ENCODE results near the gene ARHGDIB. TPM values are rescaled to one million over a fixed set of nuclear protein-coding genes. Genes with fewer than 3 reads are reported as not detected.

Gene ARHGDIB
- total and polyA plus RNA-seq, 5 donors from 2014 or later = 1,263 to 4,641 (median 3,646) TPM

- no peak for ATAC-seq (ENCODE audit: low read depth in 2 of 2)
- no peaks in the 10 kb centered on the region for H3K9me3 ChIP-seq (ENCODE audit: control insufficient read depth in 2 of 2, low read length in 2 of 2)
Observed at GRCh38 chr12:14999695-15000365, 38.4 kb upstream of the ARHGDIB start.

GRCh38 chr12:14999021-14999694 lies 37.8 kb upstream of the ARHGDIB start:
- Mint-ChIP-seq H3K36me3 (no peaks in the 10 kb centered on the region), H3K9me3 (no peaks in the 10 kb centered on the region), H3K27ac (no peak overlapping the region), H3K4me3 (no peak overlapping the region), H3K27me3 (peaks cover 72% of the 10 kb centered on the region), H3K4me1 (peaks cover 12 to 19% (median 18%) of the 10 kb centered on the region in 4 donors)
- Histone ChIP-seq H3K36me3 (ENCODE audit: control insufficient read depth, insufficient read depth, low read length) (no peaks in the 10 kb centered on the region), H3K9me3 (ENCODE audit: control insufficient read depth in 2 of 2, low read length in 2 of 2) (no peaks in the 10 kb centered on the region), H3K4me3 (ENCODE audit: low read depth, low read length) (no peak overlapping the region), H3K4me1 (ENCODE audit: control insufficient read depth, insufficient read depth, low read length, poor library complexity, severe bottlenecking) (peaks cover 16% of the 10 kb centered on the region), H3K27ac (ENCODE audit: insufficient read depth, low read length, poor library complexity, severe bottlenecking) (no peak overlapping the region), H3K27me3 (ENCODE audit: control insufficient read depth, insufficient read depth, low read length) (peaks cover 16% of the 10 kb centered on the region)
- DNase-seq (no peak), ATAC-seq (ENCODE audit: low read depth in 2 of 2) (no peak)

More at GRCh38 chr12:14999695-15000365, 38.4 kb upstream of the ARHGDIB start:
- Mint-ChIP-seq H3K36me3 (no peaks in the 10 kb centered on the region), H3K4me1 (peaks cover 8 to 12% (median 11%) of the 10 kb centered on the region in 4 donors), H3K9me3 (no peaks in the 10 kb centered on the region), H3K27ac (no peak overlapping the region), H3K4me3 (no peak overlapping the region), H3K27me3 (peaks cover 79% of the 10 kb centered on the region)
- no peaks in the 10 kb centered on the region for H3K36me3 ChIP-seq (ENCODE audit: control insufficient read depth, insufficient read depth, low read length)
- H3K27ac ChIP-seq (ENCODE audit: insufficient read depth, low read length, poor library complexity, severe bottlenecking) = no peak overlapping the region
- peaks cover 9% of the 10 kb centered on the region for H3K4me1 ChIP-seq (ENCODE audit: control insufficient read depth, insufficient read depth, low read length, poor library complexity, severe bottlenecking)
- H3K4me3 ChIP-seq (ENCODE audit: low read depth, low read length) = no peak overlapping the region
- no peak for DNase-seq
- H3K27me3 ChIP-seq (ENCODE audit: control insufficient read depth, insufficient read depth, low read length) = peaks cover 20% of the 10 kb centered on the region

GRCh38 chr12:14997998-14998397 lies 36.6 kb upstream of the ARHGDIB start:
- H3K9me3 Mint-ChIP-seq = no peaks in the 10 kb centered on the region

GRCh38 chr12:14995583-14996425 lies 34.4 kb upstream of the ARHGDIB start:
- H3K27ac Mint-ChIP-seq = peak overlapping the region; percentile 80 to 86 (median 80)
- ATAC-seq (ENCODE audit: low read depth in 2 of 2) (peak; percentile 64 to 67), DNase-seq (peak in 2 of 3 donors; percentile 71 to 78)
- H3K27ac ChIP-seq (ENCODE audit: insufficient read depth, low read length, poor library complexity, severe bottlenecking) = peak overlapping the region; percentile 11
- H3K27me3 Mint-ChIP-seq = peaks cover 40% of the 10 kb centered on the region
- peaks cover 0 to 2% of the 10 kb centered on the region in 2 experiments for H3K9me3 ChIP-seq (ENCODE audit: control insufficient read depth in 2 of 2, low read length in 2 of 2)
- H3K36me3 ChIP-seq (ENCODE audit: control insufficient read depth, insufficient read depth, low read length) = no peaks in the 10 kb centered on the region
- H3K27me3 ChIP-seq (ENCODE audit: control insufficient read depth, insufficient read depth, low read length) = peaks cover 7% of the 10 kb centered on the region
- H3K36me3 Mint-ChIP-seq = no peaks in the 10 kb centered on the region
- peaks cover 17 to 31% (median 28%) of the 10 kb centered on the region in 4 donors for H3K4me1 Mint-ChIP-seq
- peaks cover 21% of the 10 kb centered on the region for H3K4me1 ChIP-seq (ENCODE audit: control insufficient read depth, insufficient read depth, low read length, poor library complexity, severe bottlenecking)
- H3K9me3 Mint-ChIP-seq = peaks cover 0 to 5% (median 0%) of the 10 kb centered on the region in 7 donors
- H3K4me3 ChIP-seq (ENCODE audit: low read depth, low read length) = peak overlapping the region; percentile 45
- peak overlapping the region; percentile 10 to 53 (median 32) for H3K4me3 Mint-ChIP-seq

More at GRCh38 chr12:14997998-14998397, 36.6 kb upstream of the ARHGDIB start:
- H3K27ac ChIP-seq (ENCODE audit: insufficient read depth, low read length, poor library complexity, severe bottlenecking) = no peak overlapping the region
- peaks cover 21% of the 10 kb centered on the region for H3K4me1 ChIP-seq (ENCODE audit: control insufficient read depth, insufficient read depth, low read length, poor library complexity, severe bottlenecking)
- H3K9me3 ChIP-seq (ENCODE audit: control insufficient read depth in 2 of 2, low read length in 2 of 2) = no peaks in the 10 kb centered on the region
- no peak overlapping the region for H3K4me3 Mint-ChIP-seq
- H3K27me3 ChIP-seq (ENCODE audit: control insufficient read depth, insufficient read depth, low read length) = peaks cover 10% of the 10 kb centered on the region
- H3K4me1 Mint-ChIP-seq = peaks cover 17 to 28% (median 28%) of the 10 kb centered on the region in 4 donors
- H3K36me3 Mint-ChIP-seq = no peaks in the 10 kb centered on the region
- DNase-seq (no peak), ATAC-seq (ENCODE audit: low read depth in 2 of 2) (no peak)
- no peak overlapping the region for H3K4me3 ChIP-seq (ENCODE audit: low read depth, low read length)
- H3K27ac Mint-ChIP-seq = no peak overlapping the region
- no peaks in the 10 kb centered on the region for H3K36me3 ChIP-seq (ENCODE audit: control insufficient read depth, insufficient read depth, low read length)
- peaks cover 62% of the 10 kb centered on the region for H3K27me3 Mint-ChIP-seq

GRCh38 chr12:14994610-14995009 lies 33.2 kb upstream of the ARHGDIB start:
- Histone ChIP-seq H3K27me3 (ENCODE audit: control insufficient read depth, insufficient read depth, low read length) (peaks cover 7% of the 10 kb centered on the region), H3K4me1 (ENCODE audit: control insufficient read depth, insufficient read depth, low read length, poor library complexity, severe bottlenecking) (peaks cover 21% of the 10 kb centered on the region), H3K9me3 (ENCODE audit: control insufficient read depth in 2 of 2, low read length in 2 of 2) (peaks cover 0 to 2% of the 10 kb centered on the region in 2 experiments), H3K4me3 (ENCODE audit: low read depth, low read length) (peak overlapping the region; percentile 52), H3K36me3 (ENCODE audit: control insufficient read depth, insufficient read depth, low read length) (no peaks in the 10 kb centered on the region), H3K27ac (ENCODE audit: insufficient read depth, low read length, poor library complexity, severe bottlenecking) (peak overlapping the region; percentile 11)
- Mint-ChIP-seq H3K36me3 (no peaks in the 10 kb centered on the region), H3K4me3 (peak overlapping the region; percentile 5 to 77 (median 44)), H3K4me1 (peaks cover 21 to 36% (median 29%) of the 10 kb centered on the region in 4 donors), H3K9me3 (peaks cover 0 to 5% (median 0%) of the 10 kb centered on the region in 7 donors), H3K27me3 (peaks cover 28% of the 10 kb centered on the region), H3K27ac (peak overlapping the region; percentile 86 to 94 (median 90))
- peak; percentile 39 to 46 for ATAC-seq (ENCODE audit: low read depth in 2 of 2)
- DNase-seq = peak in 1 of 3 donors; percentile 12

GRCh38 chr12:14993537-14994266 lies 32.3 kb upstream of the ARHGDIB start:
- Histone ChIP-seq H3K4me1 (ENCODE audit: control insufficient read depth, insufficient read depth, low read length, poor library complexity, severe bottlenecking) (peaks cover 21% of the 10 kb centered on the region), H3K4me3 (ENCODE audit: low read depth, low read length) (no peak overlapping the region), H3K36me3 (ENCODE audit: control insufficient read depth, insufficient read depth, low read length) (no peaks in the 10 kb centered on the region), H3K27ac (ENCODE audit: insufficient read depth, low read length, poor library complexity, severe bottlenecking) (peak overlapping the region; percentile 11), H3K9me3 (ENCODE audit: control insufficient read depth in 2 of 2, low read length in 2 of 2) (peaks cover 0 to 2% of the 10 kb centered on the region in 2 experiments), H3K27me3 (ENCODE audit: control insufficient read depth, insufficient read depth, low read length) (peaks cover 2% of the 10 kb centered on the region)
- H3K27ac Mint-ChIP-seq = peak overlapping the region; percentile 70 to 90 (median 86)
- H3K9me3 Mint-ChIP-seq = peaks cover 0 to 5% (median 0%) of the 10 kb centered on the region in 7 donors
- peaks cover 19% of the 10 kb centered on the region for H3K27me3 Mint-ChIP-seq
- no peaks in the 10 kb centered on the region for H3K36me3 Mint-ChIP-seq
- no peak for DNase-seq
- peak overlapping the region in 1 of 4 donors; percentile 15 for H3K4me3 Mint-ChIP-seq
- H3K4me1 Mint-ChIP-seq = peaks cover 21 to 41% (median 32%) of the 10 kb centered on the region in 4 donors
- ATAC-seq (ENCODE audit: low read depth in 2 of 2) = no peak

- H3K4me3 Mint-ChIP-seq = no peak overlapping the region
- peaks cover 21 to 41% (median 32%) of the 10 kb centered on the region in 4 donors for H3K4me1 Mint-ChIP-seq
- peak overlapping the region; percentile 13 to 86 (median 70) for H3K27ac Mint-ChIP-seq
- peaks cover 0 to 5% (median 0%) of the 10 kb centered on the region in 7 donors for H3K9me3 Mint-ChIP-seq
- Histone ChIP-seq H3K27ac (ENCODE audit: insufficient read depth, low read length, poor library complexity, severe bottlenecking) (no peak overlapping the region), H3K27me3 (ENCODE audit: control insufficient read depth, insufficient read depth, low read length) (no peaks in the 10 kb centered on the region), H3K36me3 (ENCODE audit: control insufficient read depth, insufficient read depth, low read length) (no peaks in the 10 kb centered on the region), H3K4me1 (ENCODE audit: control insufficient read depth, insufficient read depth, low read length, poor library complexity, severe bottlenecking) (peaks cover 21% of the 10 kb centered on the region), H3K4me3 (ENCODE audit: low read depth, low read length) (no peak overlapping the region), H3K9me3 (ENCODE audit: control insufficient read depth in 2 of 2, low read length in 2 of 2) (peaks cover 0 to 2% of the 10 kb centered on the region in 2 experiments)
- peaks cover 13% of the 10 kb centered on the region for H3K27me3 Mint-ChIP-seq
- H3K36me3 Mint-ChIP-seq = no peaks in the 10 kb centered on the region
- ATAC-seq (ENCODE audit: low read depth in 2 of 2) = no peak
- DNase-seq = no peak
Observed at GRCh38 chr12:14993117-14993516, 31.7 kb upstream of the ARHGDIB start.
